Endothelial cell of umbilical vein (primary cell): ENCODE measurements around the gene RAP1GAP. TPM values are rescaled to one million over a fixed set of nuclear protein-coding genes. Genes with fewer than 3 reads are reported as not detected.

Experiments
- BruUV-seq: library from RNA; stranded (reverse); fragments of 400-500 nt; replicated peaks from 2 replicates; lab custom pipeline; 2021; lab: Mats Ljungman, UMichigan
- CTCF ChIA-PET: fragments of 300-600, 350-600 bp; sonication (Branson Sonifier 250); formaldehyde crosslinking; loops from one replicate; lab custom pipeline; 2021; ENCODE audit warnings: antibody characterized with exemption, inconsistent platforms; lab: Charles Lee
- POLR2A ChIA-PET: fragments of 300-600, 350-600 bp; sonication (Branson Sonifier 250); formaldehyde crosslinking; loops from one replicate; lab custom pipeline; 2021; ENCODE audit warnings: antibody characterized with exemption, inconsistent platforms; lab: Charles Lee
- DNase-seq: peaks from one replicate; pipeline ENCODE4 v3.0.0-alpha.2; 2011; ENCODE audit warnings: low read depth, low spot score
- FAIRE-seq: peaks from 2 replicates; lab custom pipeline; 2011; peaks lifted over from hg19 to GRCh38; lab: Jason Lieb, UNC
- H2AFZ ChIP-seq: 2 replicates; pipeline ENCODE4 v1.6.0; 2012; ENCODE audit warnings: low read depth, low read length, control low read depth, inconsistent platforms
- H3K27ac ChIP-seq: 2 replicates; pipeline ENCODE4 v1.5.1; 2011; ENCODE audit warnings: low read depth, mild to moderate bottlenecking, control low read depth, low read length, moderate library complexity; ENCODE audit not compliant: insufficient read depth
- H3K27me3 ChIP-seq, 2 experiments: 2 replicates each; pipeline versions ENCODE4 v1.6.0 to v1.6.1; 2011; ENCODE audit warnings: low read length in 2 of 2, mixed read lengths in 1 of 2; ENCODE audit not compliant: control insufficient read depth in 2 of 2, insufficient read depth in 2 of 2
- H3K36me3 ChIP-seq, 2 experiments: 2 replicates in 1 of 2; 3 replicates in 1 of 2; pipeline ENCODE4 v1.5.1; 2011; ENCODE audit warnings: low read length in 2 of 2, mild to moderate bottlenecking in 1 of 2, moderate library complexity in 1 of 2; ENCODE audit not compliant: control insufficient read depth in 2 of 2, insufficient read depth in 2 of 2; ENCODE audit errors: extremely low read depth in 1 of 2
- H3K4me1 ChIP-seq: 3 replicates; pipeline ENCODE4 v1.5.1; 2011; ENCODE audit warnings: mild to moderate bottlenecking, low read length; ENCODE audit not compliant: control insufficient read depth, insufficient read depth; ENCODE audit errors: extremely low read depth
- H3K4me2 ChIP-seq: 2 replicates; pipeline ENCODE4 v1.6.1; 2011; ENCODE audit warnings: low read length, control low read depth, mixed read lengths; ENCODE audit not compliant: insufficient read depth
- H3K4me3 ChIP-seq, 3 experiments: fragments of 200-600 bp in 1 of 3; sonication (generic), shearing (Covaris generic) in 1 of 3; replicated peaks in 1 of 3; 2 replicates each; pipeline ENCODE4 v1.5.1; 2011 to 2016; ENCODE audit warnings: control low read depth in 3 of 3, low read length in 3 of 3, mild to moderate bottlenecking in 2 of 3, inconsistent platforms in 1 of 3, low read depth in 1 of 3, moderate library complexity in 1 of 3; ENCODE audit not compliant: insufficient read depth in 1 of 3
- H3K79me2 ChIP-seq: 2 replicates; pipeline ENCODE4 v1.6.0; 2012; ENCODE audit warnings: low read length, inconsistent platforms; ENCODE audit not compliant: control insufficient read depth, insufficient read depth
- H3K9ac ChIP-seq: replicated peaks from 2 replicates; pipeline ENCODE3; 2011; ENCODE audit warnings: low read length, control low read depth; ENCODE audit not compliant: insufficient read depth; ENCODE audit errors: extremely low read depth
- H3K9me1 ChIP-seq: replicated peaks from 3 replicates; pipeline ENCODE4 v1.6.0; 2011; ENCODE audit warnings: mild to moderate bottlenecking, low read length; ENCODE audit not compliant: control insufficient read depth, insufficient read depth; ENCODE audit errors: extremely low read depth
- H3K9me3 ChIP-seq: replicated peaks from 2 replicates; pipeline ENCODE4 v1.5.1; 2012; ENCODE audit warnings: low read length, inconsistent platforms; ENCODE audit not compliant: control insufficient read depth, insufficient read depth
- H4K20me1 ChIP-seq: replicated peaks from 2 replicates; pipeline ENCODE3; 2011; ENCODE audit warnings: mild to moderate bottlenecking, low read length; ENCODE audit not compliant: control insufficient read depth, insufficient read depth; ENCODE audit errors: extremely low read depth
- CTCF ChIP-seq, 2 donors: IDR thresholded peaks; 1 replicate in 1 of 2; 2 replicates in 1 of 2; pipeline ENCODE4 v1.5.1; 2011; ENCODE audit warnings: low read length in 2 of 2, mild to moderate bottlenecking in 2 of 2, moderate library complexity in 2 of 2, control low read depth in 1 of 2, inconsistent platforms in 1 of 2, low read depth in 1 of 2; ENCODE audit not compliant: insufficient read depth in 1 of 2; ENCODE audit errors: extremely low read depth in 1 of 2
- EZH2 ChIP-seq: IDR thresholded peaks from 2 replicates; pipeline ENCODE4 v1.6.1; 2012; ENCODE audit warnings: borderline replicate concordance, low read depth, mild to moderate bottlenecking, moderate library complexity, low read length, inconsistent platforms; ENCODE audit not compliant: severe bottlenecking
- FOS ChIP-seq: IDR thresholded peaks from 2 replicates; pipeline ENCODE4 v1.6.1; 2011; ENCODE audit warnings: mild to moderate bottlenecking, low read length, moderate library complexity, borderline replicate concordance; ENCODE audit not compliant: insufficient read depth
- GATA2 ChIP-seq: IDR thresholded peaks from 2 replicates; pipeline ENCODE4 v1.7.0; 2011; ENCODE audit warnings: low read depth, mild to moderate bottlenecking, moderate library complexity, mixed read lengths, low read length; ENCODE audit not compliant: insufficient read length, insufficient read depth
- JUN ChIP-seq: IDR thresholded peaks from 2 replicates; pipeline ENCODE4 v1.6.1; 2011; ENCODE audit warnings: borderline replicate concordance, low read depth; ENCODE audit not compliant: insufficient read length, insufficient read depth
- MYC ChIP-seq: IDR thresholded peaks from one replicate; pipeline ENCODE4 v1.6.1; 2011; ENCODE audit warnings: mild to moderate bottlenecking, low read depth, low read length
- POLR2A ChIP-seq: IDR thresholded peaks from 2 replicates; pipeline ENCODE4 v1.6.1; 2012; ENCODE audit warnings: low read depth, mild to moderate bottlenecking, control low read depth, low read length
- POLR2AphosphoS5 ChIP-seq: IDR thresholded peaks from 2 replicates; pipeline ENCODE4 v1.6.1; 2012; ENCODE audit warnings: low read depth, mild to moderate bottlenecking, control low read depth, low read length, moderate library complexity; ENCODE audit not compliant: insufficient read depth
- dilution Hi-C: fragments of 300-500 bp; cut with MboI; formaldehyde crosslinking; loops from one replicate; pipeline ENCODE4 v1.15.0; 2019; ENCODE audit warnings: low sequenced_read_pairs; ENCODE audit not compliant: extremely low pct_ligation_motif_present
- intact Hi-C: fragments of 100-400 bp; cut with micrococcal nuclease; formaldehyde crosslinking; loops from one replicate; pipeline ENCODE4 v1.10.0; 2022
- polyA plus RNA-seq, 4 experiments: library from polyadenylated mRNA; depleted of rRNA in 3 of 4; stranded (reverse) in 3 of 4; unstranded in 1 of 4; fragments of >200 nt; gene quantifications; 2 replicates each; pipeline versions ENCODE4 v1.2.1 to v1.2.3, GENCODE V29; 2011 to 2012; ENCODE audit warnings: missing spikeins in 1 of 4
- total RNA-seq: library from RNA; stranded (reverse); gene quantifications from 2 replicates; pipeline ENCODE4 v1.2.3, GENCODE V29; 2021
- TF ChIP-seq, protein P1 (sequence below): IDR thresholded peaks from 2 replicates; pipeline ENCODE4 v1.6.1; 2011; ENCODE audit not compliant: insufficient read depth, insufficient read length

Gene RAP1GAP
- total and polyA plus RNA-seq, 2 donors (not counting 3 experiments of a cell fraction or from before 2014, with no cell fraction given): 0.07 to 0.20 TPM

DNA sequence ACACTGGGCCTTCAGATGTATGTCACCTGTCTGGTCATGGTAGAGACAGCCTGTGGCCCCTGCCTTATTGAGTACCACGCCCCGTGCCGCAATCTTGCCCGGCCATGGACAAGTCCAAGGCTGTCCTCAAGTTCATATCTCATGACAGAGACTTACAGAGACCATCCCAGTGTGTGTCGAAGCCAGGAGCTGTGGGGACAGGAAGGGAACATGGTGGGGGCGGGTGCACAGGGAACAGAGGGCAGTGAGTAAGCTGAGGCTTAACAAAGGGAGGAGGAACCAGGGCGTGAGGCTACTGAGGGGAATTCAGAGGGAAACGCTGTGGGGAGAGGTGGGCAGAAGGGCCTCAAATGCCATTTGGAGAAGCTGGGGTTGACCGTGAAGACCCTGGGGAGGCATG lies 84.1 kb downstream of the RAP1GAP start:
- Histone ChIP-seq H3K27me3 (peaks cover 4 to 18% of the 10 kb centered on the region in 2 experiments), H3K27ac (no peak overlapping the region), H3K4me3 (no peak overlapping the region), H3K9me1 (no peaks in the 10 kb centered on the region), H3K36me3 (no peaks in the 10 kb centered on the region), H3K4me2 (no peak overlapping the region), H3K9ac (no peak overlapping the region), H4K20me1 (no peaks in the 10 kb centered on the region), H2AFZ (no peak overlapping the region), H3K4me1 (peaks cover 12% of the 10 kb centered on the region), H3K79me2 (no peaks in the 10 kb centered on the region), H3K9me3 (no peaks in the 10 kb centered on the region)
- TF ChIP-seq JUN: no peak
- no peak for TF ChIP-seq MYC
- TF ChIP-seq EZH2: no peak
- TF ChIP-seq CTCF (IDR thresholded peaks at IDR 0.05; ENCODE audit: extremely low read depth in 1 of 2, insufficient read depth in 1 of 2, low read depth in 1 of 2, low read length in 2 of 2): no peak
- TF ChIP-seq, protein P1, sequence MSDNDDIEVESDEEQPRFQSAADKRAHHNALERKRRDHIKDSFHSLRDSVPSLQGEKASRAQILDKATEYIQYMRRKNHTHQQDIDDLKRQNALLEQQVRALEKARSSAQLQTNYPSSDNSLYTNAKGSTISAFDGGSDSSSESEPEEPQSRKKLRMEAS: no peak
- no peak for TF ChIP-seq POLR2AphosphoS5
- no peak for TF ChIP-seq GATA2
- no peak for TF ChIP-seq FOS
- TF ChIP-seq POLR2A: no peak
- intact Hi-C loops: no loop called here
- CTCF ChIA-PET: no interaction called here
- no TSS peak for BruUV-seq
- FAIRE-seq (peak; percentile 84), DNase-seq (peak; percentile 15)
- dilution Hi-C loops: no loop called here
- POLR2A ChIA-PET: no interaction called here
